ENCODE measurements around the gene SLC50A1.

Gene SLC50A1, protein sequence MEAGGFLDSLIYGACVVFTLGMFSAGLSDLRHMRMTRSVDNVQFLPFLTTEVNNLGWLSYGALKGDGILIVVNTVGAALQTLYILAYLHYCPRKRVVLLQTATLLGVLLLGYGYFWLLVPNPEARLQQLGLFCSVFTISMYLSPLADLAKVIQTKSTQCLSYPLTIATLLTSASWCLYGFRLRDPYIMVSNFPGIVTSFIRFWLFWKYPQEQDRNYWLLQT

DNA sequence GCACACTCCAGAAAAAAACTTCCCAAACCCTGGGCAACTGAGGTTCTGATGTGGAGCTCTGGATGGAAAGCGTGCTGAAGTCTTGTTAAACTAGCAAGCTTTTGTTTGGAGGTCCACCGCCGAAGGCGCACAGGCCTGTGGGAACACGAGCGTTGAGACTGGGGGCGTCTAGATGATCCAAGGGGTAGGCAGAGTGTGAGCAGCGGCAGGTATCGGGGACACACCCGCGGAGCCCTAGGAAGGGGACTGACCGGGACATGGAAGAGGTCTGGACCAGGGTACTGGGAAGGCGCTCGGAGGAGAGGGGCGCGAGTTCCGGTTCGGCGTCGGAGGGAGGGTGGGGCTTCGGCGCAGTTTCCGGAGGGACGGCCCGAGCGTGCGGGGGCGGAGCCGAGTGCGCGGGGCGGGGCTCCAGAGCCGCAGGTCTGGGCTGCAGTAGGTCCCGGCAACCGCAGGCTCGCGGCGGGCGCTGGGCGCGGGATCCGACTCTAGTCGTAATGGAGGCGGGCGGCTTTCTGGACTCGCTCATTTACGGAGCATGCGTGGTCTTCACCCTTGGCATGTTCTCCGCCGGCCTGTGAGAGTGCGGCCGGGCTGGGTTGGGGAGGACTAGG lies at the start of gene SLC50A1:
Gene SLC50A1, plus strand, starts transcription at position 438 of the 614 bp plus-strand sequence. Its CDS starts 60 bp downstream, at position 498.
- peak; percentile 93 to 95 for DNase-seq

DNA sequence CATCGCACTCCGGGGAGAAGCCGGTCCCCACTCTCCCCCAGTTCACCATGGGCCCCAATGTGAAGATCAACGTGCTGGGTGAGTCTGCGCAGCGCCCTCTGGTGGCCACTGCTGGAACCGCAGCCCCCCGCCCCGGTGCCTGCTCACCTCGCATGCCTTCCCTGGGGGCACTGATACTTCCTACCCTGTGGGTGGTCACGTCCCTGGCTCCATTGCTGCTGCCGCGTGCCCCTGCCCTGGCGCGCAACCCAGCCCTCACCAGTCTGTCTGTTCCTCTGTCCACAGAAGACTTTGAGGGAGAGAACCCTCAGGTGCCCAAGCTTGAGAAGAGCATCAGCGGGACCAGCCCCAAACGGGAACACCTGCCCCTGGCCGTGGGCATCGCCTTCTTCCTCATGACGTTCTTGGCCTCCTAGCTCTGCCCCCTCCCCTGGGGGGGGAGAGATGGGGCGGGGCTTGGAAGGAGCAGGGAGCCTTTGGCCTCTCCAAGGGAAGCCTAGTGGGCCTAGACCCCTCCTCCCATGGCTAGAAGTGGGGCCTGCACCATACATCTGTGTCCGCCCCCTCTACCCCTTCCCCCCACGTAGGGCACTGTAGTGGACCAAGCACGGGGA lies 49.4 kb upstream of the SLC50A1 start:
- peak; percentile 81 to 89 for DNase-seq

DNA sequence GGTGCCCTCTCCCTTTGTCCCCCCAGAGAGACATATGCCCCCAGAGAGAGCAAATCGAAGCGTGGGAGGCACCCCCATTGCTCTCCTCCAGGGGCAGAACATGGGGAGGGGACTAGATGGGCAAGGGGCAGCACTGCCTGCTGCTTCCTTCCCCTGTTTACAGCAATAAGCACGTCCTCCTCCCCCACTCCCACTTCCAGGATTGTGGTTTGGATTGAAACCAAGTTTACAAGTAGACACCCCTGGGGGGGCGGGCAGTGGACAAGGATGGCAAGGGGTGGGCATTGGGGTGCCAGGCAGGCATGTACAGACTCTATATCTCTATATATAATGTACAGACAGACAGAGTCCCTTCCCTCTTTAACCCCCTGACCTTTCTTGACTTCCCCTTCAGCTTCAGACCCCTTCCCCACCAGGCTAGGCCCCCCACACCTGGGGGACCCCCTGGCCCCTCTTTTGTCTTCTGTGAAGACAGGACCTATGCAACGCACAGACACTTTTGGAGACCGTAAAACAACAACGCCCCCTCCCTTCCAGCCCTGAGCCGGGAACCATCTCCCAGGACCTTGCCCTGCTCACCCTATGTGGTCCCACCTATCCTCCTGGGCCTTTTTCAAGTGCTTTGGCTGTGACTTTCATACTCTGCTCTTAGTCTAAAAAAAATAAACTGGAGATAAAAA lies 48.7 kb upstream of the SLC50A1 start:
- no peak for DNase-seq

DNA sequence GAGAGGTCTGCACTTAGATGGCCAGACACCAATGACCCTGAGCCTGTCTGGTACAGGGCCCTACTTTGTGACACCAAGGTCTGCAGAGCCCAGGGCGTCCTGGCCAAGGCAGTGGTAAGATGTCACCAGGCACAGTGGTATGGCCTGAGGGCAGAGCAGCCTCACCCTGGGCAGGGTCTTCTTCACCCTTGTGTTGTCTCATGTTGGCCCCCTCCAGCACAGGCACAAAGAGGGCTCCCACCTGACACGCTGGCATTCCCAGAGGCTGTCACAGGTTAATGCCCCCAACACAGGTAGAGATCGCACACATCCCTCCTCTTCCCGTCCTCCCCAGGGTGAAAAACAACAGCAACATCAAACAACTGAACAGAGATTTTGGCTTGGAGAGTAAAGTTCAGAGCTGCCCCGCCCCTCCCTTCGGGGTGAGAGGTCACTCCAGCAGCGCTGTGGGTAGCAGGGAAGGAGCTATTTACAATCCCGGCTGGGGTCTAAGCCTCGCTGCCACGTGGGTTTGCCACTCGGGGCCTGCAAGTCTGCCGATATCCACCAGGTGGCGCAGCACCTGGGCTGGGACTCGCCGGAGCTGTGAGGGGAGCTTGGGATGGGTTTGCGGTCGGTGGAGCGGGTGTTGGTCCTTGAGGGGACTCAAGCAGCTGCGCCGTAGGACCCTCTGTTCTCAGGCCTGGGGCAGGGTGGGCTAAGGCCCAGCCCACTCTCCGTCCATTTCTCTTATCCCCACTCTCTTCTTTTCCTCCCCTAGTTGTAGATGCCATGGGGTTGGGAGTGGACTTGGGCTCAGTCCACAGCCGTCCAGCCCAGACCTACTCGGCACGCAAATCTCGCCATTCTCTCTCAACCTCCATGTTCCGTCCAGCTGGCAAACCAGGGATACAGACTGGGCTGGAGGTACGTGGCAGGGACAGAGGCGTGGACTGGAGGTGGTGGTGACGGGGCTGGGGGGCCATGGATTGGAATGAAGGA lies 44.3 kb upstream of the SLC50A1 start:
- DNase-seq = peak; percentile 88 to 89

DNA sequence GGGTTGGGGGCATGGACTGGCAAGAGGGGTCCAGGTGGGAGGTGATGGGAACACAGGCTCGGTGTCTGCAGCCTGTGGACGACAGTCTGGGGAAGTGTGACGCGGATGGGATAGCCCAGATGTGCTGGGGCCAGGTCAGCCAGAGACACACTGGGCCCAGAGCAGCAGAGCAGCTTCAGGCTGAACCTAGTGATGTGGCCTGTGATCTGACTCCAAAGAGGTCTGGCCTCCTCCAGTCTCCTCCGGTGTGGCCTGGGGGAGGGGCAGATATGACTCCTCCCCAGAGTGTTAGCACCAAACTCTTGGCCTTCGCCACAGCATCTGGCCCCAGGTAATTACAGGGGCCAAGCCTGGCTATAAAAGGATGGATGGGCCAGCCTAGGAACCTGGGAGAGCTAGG lies 43.5 kb upstream of the SLC50A1 start:
- DNase-seq = no peak

DNA sequence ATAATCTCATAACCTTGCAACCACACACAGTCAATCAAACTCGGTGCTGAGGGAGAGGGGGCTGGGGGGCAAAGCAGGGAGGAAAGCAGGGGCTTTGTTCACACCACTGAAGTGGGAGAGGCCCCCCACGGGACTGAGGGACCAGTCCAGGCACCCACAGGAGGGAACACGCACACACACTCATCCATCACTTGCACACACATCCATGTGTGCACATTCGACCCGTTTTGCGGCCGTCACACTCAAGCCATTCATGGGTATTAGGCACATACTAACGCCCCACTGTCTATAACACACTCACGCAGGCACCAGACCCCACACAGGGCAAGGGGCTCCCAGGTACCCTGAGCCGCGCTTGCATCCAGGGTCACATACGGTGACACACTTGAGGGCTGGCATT lies 43.0 kb upstream of the SLC50A1 start:
- DNase-seq = no peak

DNA sequence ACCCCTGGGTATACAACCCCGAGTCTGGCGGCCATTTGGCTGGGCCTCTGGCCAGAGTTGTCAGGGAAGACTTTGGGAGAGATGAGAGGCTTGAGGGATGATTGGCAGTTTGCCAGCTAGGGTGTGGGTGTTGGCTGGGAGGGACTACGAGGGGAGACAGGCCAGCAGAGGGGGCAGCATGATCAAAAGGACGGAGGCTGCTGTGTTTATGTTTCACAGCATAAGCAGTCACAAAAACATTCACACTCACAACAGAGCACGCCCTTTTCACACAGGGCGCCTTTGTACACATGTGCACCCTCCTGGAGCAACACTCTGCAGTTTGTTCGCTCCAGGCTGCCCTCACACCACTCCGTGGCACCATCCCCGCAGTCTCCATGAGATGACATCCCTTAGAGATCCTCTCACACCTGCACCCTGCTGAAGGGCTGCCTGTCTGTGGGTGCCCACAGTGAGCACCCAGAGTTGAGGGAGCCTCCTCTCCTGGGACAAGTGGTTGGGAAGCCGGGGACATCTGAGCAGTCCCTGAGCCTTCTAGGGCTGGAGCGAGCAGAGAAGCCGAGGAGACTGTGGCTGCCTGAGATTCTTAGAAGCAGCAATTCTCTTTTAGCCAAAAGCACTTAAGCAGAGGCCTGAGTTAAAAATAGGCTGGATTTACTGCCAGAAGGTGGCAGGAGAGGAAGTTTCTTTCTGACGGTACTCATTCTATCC lies 41.6 kb upstream of the SLC50A1 start:
- no peak for DNase-seq

DNA sequence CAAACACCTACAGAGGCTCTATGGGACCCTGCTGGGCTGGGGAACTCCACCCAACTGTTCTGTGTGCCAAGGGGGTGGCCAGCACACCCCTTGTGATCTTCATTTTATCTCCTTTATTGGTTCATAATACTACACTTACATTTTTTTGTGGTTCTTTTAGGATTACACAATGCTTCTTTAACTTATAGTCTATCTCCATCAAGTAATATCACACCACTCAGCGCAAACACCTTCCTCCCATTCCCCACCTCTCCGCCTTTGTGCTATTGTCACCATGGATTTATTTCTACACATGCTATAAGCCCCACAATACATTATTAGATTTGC lies 41.1 kb upstream of the SLC50A1 start:
- no peak for DNase-seq

DNA sequence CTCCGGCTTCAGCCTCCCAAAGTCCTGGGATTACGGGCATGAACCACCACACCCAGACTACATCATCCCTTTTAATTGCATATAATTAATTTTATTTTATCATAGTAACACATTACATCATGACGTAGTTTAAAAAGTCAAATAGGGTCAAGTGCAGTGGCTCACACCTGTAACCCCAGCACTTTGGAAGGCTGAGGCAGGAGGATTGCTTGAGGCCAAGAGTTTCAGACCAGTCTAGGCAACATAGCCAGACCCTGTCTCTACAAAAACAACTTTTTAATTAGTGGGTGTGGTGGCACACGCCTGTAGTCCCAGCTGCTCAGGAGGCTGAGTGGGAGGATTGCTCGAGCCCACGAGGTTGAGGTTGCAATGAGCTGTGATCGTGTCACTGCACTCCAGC lies 36.3 kb upstream of the SLC50A1 start:
- DNase-seq = no peak

DNA sequence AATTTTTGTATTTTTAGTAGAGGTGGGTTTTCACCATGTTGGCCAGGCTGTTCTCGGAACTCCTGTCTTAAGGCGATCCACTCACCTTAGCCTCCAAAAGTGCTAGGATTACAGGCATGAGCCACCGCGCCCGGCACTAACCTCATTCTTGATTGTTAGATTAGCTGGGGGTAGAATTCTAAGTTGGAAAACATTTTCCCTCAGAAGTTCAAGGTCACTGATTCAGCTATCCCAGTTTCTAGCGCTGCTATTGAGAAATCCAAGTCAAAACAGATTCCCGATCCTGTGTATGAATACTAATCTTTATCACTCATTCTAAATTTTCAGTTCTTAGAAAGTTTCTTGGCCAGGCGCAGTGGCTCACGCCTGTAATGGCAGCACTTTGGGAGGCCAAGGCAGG lies 32.3 kb upstream of the SLC50A1 start:
- DNase-seq = no peak

DNA sequence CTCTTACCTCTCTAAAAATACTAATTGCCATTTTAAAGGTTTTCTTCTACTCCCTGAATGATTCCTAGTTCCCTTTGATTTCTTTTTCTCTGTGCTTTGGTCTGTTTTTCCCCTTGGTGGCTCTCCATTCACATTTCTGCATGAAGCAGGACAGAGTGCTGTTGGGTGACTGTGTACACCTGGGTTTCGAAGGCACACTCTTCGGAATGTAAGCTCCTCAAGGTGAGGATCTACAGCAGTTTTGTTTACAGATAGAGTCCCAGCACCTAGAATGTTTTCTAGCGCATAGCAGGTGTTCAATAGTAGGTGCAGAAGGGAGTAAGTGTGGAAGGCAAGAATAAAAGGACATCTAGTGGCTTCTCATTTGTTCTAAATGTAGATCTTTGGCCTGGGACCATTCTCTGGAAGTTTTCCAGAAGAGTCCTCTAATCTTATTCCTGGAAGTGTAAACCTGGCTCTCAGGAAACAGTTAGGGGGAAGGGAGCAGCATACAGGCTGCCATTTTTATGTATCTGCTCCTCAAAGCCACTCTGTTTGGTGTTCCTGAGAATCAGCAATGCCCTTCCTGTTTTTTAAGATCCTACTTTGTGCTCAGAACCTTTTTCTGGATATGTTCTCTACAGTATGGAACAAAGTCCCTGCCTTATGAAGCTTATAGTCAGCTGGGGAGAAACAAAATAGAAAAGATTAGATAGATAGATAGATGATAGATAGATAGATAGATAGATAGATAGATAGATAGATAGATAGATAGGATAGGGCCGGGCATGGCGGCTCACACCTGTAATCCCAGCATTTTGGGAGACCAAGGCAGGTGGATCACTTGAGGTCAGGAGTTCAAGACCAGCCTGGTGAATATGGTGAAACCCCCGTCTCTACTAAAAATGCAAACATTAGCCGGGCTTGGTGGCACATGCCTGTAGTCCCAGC lies 30.8 kb upstream of the SLC50A1 start:
- no peak for DNase-seq

DNA sequence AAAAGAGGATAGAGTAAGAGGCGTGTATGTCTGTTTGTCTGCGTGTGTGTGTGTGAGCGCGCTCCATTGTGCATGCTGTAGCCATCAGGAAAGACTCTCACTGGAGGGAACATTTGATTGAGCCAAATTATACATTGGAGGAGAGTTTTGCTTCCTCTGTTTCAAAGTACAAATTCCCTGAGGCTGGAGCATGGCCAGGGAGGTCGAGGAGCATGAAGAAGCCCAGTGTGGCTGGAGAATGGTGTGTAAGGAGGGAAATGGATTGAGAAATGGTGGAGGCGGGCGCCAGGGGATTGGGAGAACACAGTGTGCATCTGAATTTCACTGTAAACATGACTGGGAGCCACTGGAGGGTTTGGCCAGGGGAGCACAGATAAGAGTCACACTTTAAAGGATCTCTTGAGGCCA lies 30.0 kb upstream of the SLC50A1 start:
- no peak for DNase-seq

DNA sequence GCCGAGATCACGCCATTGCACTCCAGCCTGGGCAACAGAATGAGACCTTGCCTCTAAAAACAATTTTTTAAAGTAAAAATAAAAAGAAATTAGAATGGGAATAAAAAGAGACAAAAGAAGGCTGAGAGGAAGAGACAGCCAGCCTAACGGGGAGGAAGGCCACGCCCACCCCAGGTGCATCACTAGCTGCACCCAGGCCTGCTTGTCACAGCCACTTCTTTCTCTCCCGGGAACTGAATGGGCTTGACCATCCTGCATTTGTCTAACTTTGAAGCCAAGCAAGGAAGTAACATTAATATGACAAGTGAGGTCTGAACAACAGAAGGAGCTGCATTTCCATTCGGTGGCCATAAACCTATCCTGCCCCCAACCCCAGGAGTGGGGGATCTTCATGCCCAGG lies 28.8 kb upstream of the SLC50A1 start:
- no peak for DNase-seq

DNA sequence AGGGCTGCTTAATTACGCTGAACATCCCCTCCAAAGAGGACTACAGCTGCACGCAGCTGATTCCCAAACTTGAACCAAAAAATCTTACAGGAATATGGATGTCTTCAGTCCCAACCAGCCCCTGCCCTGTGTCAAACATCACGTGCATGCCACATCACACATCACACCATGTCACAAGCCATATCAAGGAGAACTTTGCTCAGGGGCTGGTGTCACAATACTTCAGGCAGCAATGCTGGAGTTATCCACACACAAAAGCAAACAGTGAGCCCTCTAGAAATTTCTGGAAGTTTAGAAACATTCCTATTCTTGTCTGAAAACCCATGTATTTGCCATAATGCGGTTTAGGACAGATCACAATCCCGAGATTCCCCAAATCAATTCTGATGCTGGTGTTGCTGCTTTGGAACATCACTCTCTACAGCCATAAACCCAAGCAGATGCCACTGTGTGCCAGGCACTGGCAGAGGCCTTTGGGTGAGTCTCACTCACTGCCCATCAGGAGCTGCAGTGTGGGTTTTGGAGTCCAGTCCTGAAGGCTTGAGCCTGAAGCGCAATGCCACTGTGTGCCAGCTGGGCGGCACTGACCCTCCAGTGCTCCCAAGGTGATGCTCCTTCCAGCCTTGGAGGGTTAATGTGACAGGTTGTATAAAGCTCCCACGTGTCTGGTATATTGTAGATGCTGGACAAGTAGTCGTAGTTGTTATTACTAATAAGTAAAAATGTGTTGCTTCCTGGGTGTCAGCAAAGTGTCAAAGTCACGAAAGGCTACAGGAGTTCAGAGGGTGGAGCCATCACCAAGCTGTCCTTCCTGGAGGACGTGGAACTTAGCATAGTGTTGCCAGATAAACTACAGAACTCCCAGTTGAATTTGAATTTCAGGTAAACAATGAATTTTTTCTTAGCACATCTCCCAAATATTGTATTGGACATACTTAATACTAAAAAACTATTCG lies 28.1 kb upstream of the SLC50A1 start:
- DNase-seq = no peak

DNA sequence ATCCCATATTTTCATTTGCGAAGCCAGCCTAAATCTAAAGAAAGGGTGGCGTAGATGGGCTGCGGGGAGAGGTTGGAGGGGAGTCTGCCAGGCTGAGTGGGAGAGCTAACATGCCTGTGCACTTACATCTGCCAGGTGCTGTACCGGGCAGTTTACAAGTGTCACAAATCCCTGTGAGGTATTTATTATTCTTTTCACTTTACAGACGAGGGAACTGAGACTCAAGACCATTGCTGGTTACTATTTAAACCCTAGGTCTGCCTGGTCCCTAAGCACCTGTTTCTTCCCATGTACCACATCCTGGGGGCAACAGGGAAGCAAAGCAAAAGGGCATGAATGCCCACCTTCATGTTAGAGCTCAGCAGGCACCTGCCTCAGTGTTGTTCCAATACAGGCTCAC lies 27.4 kb upstream of the SLC50A1 start:
- no peak for DNase-seq

DNA sequence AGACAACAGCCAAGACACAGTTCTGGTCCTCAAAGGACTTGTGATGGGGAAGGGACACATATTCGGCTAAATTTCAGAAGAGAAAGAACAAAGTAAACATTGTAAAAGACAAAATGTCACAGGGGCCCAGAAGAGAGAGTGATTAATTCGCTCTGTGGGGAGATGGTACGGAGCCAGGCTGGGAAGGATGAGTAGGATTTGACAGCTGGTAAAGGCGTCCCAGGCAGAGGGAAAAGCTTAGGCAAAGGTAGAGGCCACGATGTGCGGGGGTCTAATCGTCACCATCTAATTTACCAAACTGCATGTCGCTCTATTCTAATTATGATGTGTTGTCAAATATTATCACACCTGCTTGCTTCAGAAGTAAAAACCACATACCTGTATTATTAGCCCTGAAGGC lies 25.3 kb upstream of the SLC50A1 start:
- DNase-seq = no peak

DNA sequence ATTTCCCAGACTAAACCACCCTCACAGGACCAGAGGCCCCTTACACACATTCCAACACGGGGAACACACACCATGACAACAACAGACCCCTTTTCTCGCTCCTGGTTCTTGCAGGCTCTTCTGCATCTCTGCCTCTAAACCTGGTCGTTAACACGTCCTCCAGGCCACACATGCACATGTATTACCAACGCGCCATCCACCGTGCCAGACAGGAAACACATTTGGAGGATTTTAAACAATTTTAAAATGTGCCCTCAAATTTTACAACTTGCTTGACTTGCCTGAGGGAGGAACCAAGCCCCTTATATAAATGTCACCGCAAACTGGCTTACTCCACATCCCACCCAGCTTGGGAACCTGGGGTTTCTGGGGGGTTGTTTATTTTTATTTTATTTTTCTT lies 24.8 kb upstream of the SLC50A1 start:
- DNase-seq = no peak

DNA sequence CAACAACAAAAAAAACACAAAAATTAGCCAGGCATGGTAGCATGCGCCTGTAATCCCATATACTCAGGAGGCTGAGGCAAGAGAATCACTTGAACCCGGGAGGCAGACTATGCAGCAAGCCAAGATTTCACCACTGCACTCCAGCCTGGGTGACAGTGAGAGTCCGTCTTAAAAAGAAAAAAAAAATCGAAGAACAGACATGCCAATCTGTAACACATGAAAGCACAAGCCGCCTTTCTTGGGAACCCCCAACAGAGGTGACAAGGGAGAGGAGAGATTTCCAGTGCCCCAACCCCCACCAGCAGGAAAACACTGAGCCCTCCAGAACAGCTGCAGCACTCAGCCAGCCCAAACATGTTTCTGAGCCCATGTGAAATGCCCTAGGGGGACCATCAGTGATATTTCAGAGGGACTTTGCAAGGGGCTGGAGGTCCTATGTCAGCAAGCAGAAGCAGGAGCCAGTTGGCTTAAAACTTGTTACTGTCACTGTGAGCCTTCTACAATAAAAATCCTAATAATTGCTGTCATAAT lies 22.1 kb upstream of the SLC50A1 start:
- DNase-seq = no peak

DNA sequence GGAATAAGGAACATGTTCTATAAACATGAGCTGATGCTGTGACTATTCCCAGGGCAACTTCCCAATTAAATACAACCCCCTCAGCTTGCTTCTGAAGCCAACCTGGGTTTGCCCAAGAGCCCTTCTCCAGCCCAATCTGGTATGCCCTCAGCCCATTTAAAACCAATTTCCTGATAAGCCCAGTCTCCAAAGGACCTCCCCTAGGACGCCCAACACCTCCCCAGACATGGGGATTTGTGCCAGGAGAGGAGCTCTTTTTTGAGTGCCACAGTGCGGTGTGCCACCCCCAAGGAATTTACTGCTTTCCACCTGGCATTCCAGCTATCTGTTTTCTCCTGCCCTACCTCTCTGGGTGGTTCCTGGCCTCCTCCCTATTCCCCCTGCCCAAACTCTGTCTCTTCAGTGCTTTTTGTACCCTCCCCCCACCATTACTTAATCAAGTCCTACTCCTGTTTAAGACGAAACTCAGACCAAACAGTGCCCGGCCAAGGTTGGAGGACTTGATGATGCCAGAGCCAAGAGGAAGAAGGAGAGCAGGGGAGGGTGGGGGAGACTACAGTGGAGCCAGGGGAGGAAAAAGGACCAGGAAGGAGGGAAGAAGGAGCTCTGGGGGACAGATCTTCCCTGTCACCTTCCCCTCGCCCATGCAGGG lies 19.4 kb upstream of the SLC50A1 start:
- no peak for DNase-seq
